Activated CD8-positive, alpha-beta T cell treated with anti-CD3 and anti-CD28 coated beads for 36 hours (primary cell): ENCODE results near the gene EXOC1. TPM values are rescaled to one million over a fixed set of nuclear protein-coding genes. Genes with fewer than 3 reads are reported as not detected.
A peak's percentile ranks its signal among the peaks of the same experiment; 100 is the strongest.

Experiments
- ATAC-seq: fragments of 200-7000 bp; cut with Tn5 transposase; one replicate; pipeline ENCODE4 v1.10.0; 2021; ENCODE audit warnings: mild to moderate bottlenecking, moderate library complexity
- CTCF ChIA-PET: fragments of 350-600 bp; sonication (Branson Sonifier 250); formaldehyde crosslinking; loops from one replicate; lab custom pipeline; 2021; ENCODE audit warnings: antibody characterized with exemption; lab: Charles Lee
- POLR2A ChIA-PET: fragments of 350-600 bp; sonication (Branson Sonifier 250); formaldehyde crosslinking; loops from one replicate; lab custom pipeline; 2021; ENCODE audit warnings: antibody characterized with exemption; lab: Charles Lee
- DNase-seq: peaks from one replicate; pipeline ENCODE4 v3.0.0-alpha.2; 2020
- H3K27ac Mint-ChIP-seq: one replicate; pipeline ENCODE4 v1.8.0; 2021; ENCODE audit warnings: mild to moderate bottlenecking, mixed read lengths
- H3K27me3 Mint-ChIP-seq: one replicate; pipeline ENCODE4 v1.8.0; 2021; ENCODE audit warnings: mixed read lengths
- H3K36me3 Mint-ChIP-seq: one replicate; pipeline ENCODE4 v1.8.0; 2021; ENCODE audit warnings: low read depth, mixed read lengths
- H3K4me1 Mint-ChIP-seq: one replicate; pipeline ENCODE4 v1.8.0; 2021; ENCODE audit warnings: low read depth, mixed read lengths
- H3K4me3 Mint-ChIP-seq: one replicate; pipeline ENCODE4 v1.8.0; 2021; ENCODE audit warnings: mild to moderate bottlenecking, moderate library complexity, mixed read lengths
- H3K9me3 Mint-ChIP-seq: one replicate; pipeline ENCODE4 v1.8.0; 2021; ENCODE audit warnings: mixed read lengths
- intact Hi-C: fragments of 100-400 bp; cut with micrococcal nuclease; formaldehyde crosslinking; loops from one replicate; pipeline ENCODE4 v1.10.0; 2022
- total RNA-seq, 2 experiments: library from RNA; stranded (reverse); gene quantifications; one replicate each; pipeline ENCODE4 v1.2.3, GENCODE V29; 2021
- TF ChIP-seq, protein P1 (sequence below): fragments of 200-600 bp; IDR thresholded peaks from one replicate; pipeline ENCODE4 v1.8.0; 2022; ENCODE audit warnings: antibody characterized with exemption, mild to moderate bottlenecking

EXOC1 gene
- total RNA-seq, result 10 to 100 TPM; 19.1 to 20.5 TPM

DNA sequence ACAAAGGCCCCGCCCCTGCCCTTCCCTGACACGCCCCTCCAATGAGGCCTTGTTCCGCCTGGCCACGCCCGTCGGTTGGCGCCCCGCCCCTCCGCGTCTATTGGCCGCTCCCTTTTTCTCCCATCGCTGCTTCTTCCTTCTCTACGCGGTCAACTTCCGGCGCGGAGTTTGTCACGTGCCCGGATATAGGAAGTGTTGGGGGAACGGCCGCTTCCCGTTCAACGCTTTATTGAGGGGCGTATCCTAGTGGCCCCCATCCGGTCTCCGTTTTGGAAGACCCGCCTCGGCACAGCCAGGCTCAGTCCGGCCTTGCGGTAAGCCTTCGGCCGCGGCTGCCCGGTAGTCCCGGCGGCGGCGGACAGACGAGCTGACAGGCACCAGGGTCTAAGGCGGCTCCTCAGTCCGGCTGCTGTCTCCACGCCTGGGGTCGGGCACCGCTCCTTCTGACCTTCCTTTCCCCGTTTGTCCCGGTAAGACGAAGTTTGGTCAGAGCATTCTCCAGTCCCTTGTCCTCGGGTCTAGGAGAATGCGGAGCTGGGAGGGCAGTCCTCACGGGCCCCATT lies at the start of gene EXOC1:
TSS of gene EXOC1 (plus strand) at position 165 of the 563 bp plus-strand sequence. CDS start 4,676 bp downstream, outside the sequence.
- Mint-ChIP-seq H3K36me3 (peaks cover 13% of the 10 kb centered on the region), H3K4me3 (peak within 1 kb of the TSS; percentile 2), H3K27me3 (no peaks in the 10 kb centered on the region), H3K27ac (peak within 1 kb of the TSS; percentile 88), H3K9me3 (no peaks in the 10 kb centered on the region), H3K4me1 (peaks cover 35% of the 10 kb centered on the region)
- ChIA-PET POLR2A (interaction anchor here (1.0 to 2.0 kb wide), 3 partner anchors 10 to 95 kb away, joined by 3 to 6 read pairs (median 3); partner anchors contain the start of gene CEP135), CTCF (interaction anchor here (1.0 to 1.3 kb wide), 3 partner anchors 13 to 95 kb away, joined by 3 to 6 read pairs (median 5); partner anchors contain the start of gene CEP135)
- TF ChIP-seq, protein P1, sequence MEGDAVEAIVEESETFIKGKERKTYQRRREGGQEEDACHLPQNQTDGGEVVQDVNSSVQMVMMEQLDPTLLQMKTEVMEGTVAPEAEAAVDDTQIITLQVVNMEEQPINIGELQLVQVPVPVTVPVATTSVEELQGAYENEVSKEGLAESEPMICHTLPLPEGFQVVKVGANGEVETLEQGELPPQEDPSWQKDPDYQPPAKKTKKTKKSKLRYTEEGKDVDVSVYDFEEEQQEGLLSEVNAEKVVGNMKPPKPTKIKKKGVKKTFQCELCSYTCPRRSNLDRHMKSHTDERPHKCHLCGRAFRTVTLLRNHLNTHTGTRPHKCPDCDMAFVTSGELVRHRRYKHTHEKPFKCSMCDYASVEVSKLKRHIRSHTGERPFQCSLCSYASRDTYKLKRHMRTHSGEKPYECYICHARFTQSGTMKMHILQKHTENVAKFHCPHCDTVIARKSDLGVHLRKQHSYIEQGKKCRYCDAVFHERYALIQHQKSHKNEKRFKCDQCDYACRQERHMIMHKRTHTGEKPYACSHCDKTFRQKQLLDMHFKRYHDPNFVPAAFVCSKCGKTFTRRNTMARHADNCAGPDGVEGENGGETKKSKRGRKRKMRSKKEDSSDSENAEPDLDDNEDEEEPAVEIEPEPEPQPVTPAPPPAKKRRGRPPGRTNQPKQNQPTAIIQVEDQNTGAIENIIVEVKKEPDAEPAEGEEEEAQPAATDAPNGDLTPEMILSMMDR, result no peak
- intact Hi-C loops, result no loop called here
- DNase-seq (peak; percentile 99), ATAC-seq (peak; percentile 96)

DNA sequence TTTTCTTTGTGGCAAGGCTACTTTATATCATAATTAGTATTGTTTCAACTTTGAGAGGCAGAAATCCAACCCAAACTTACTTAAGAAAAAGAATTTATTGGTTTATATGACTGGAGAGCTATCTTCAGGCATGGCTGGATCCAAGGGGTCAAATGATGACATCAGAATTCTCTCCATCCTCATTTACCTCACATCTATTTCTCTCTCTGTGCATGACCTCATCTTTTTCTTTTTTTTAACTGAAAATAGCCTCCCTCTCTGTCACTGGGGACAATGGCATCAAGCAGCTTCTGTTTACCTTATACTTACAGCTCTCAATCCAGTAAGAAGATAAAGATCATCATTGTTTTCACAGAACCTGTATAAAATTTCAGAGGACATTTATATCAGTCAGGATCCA lies 45.9 kb upstream of the EXOC1 start:
- Mint-ChIP-seq H3K4me1 (no peaks in the 10 kb centered on the region), H3K4me3 (no peak overlapping the region), H3K9me3 (no peaks in the 10 kb centered on the region), H3K27me3 (peaks cover 1% of the 10 kb centered on the region), H3K27ac (no peak overlapping the region), H3K36me3 (no peaks in the 10 kb centered on the region)
- intact Hi-C loops, result no loop called here
- DNase-seq (no peak), ATAC-seq (no peak)
- ChIA-PET POLR2A (interaction anchor here (1.0 kb wide), 1 partner anchor 44 kb away, joined by 3 read pairs; no protein-coding TSS in a partner anchor), CTCF (interaction anchor here (1.3 kb wide), 1 partner anchor 12 kb away, joined by 3 read pairs; no protein-coding TSS in a partner anchor)
- TF ChIP-seq, protein P1, result no peak

DNA sequence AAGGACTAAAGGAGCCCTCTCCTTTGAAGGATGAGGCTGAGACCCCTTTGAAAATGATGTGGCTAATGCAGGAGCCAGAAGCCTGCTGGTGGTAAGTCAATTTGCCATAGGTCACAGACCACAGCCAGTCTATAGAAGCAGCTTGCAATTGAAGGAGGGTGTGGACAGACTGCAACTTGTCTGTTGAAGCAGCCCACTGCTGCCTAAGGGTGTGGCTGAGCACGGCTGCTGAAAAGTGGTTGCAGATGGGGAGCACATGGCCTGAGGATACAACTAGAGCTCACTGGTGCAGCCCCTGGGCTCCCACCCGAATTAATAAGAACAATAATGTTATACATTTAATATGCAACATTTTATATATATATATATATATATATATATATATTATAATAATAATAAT lies 45.3 kb upstream of the EXOC1 start:
- intact Hi-C loops, result no loop called here
- DNase-seq (no peak), ATAC-seq (no peak)
- no peaks in the 10 kb centered on the region for H3K4me1 Mint-ChIP-seq
- H3K9me3 Mint-ChIP-seq, result no peaks in the 10 kb centered on the region
- peaks cover 1% of the 10 kb centered on the region for H3K27me3 Mint-ChIP-seq
- no peak overlapping the region for H3K4me3 Mint-ChIP-seq
- POLR2A ChIA-PET, result interaction anchor here (1.0 kb wide), 1 partner anchor 44 kb away, joined by 3 read pairs; no protein-coding TSS in a partner anchor
- CTCF ChIA-PET, result interaction anchor here (1.3 kb wide), 1 partner anchor 12 kb away, joined by 3 read pairs; no protein-coding TSS in a partner anchor
- no peak overlapping the region for H3K27ac Mint-ChIP-seq
- H3K36me3 Mint-ChIP-seq, result no peaks in the 10 kb centered on the region
- TF ChIP-seq, protein P1, result no peak

- H3K27ac Mint-ChIP-seq, result no peak overlapping the region
- peaks cover 1% of the 10 kb centered on the region for H3K27me3 Mint-ChIP-seq
- no peak overlapping the region for H3K4me3 Mint-ChIP-seq
- ChIA-PET POLR2A (interaction anchor here (1.0 kb wide), 1 partner anchor 43 kb away, joined by 3 read pairs; no protein-coding TSS in a partner anchor), CTCF (interaction anchor here (1.3 kb wide), 1 partner anchor 13 kb away, joined by 3 read pairs; no protein-coding TSS in a partner anchor)
- H3K36me3 Mint-ChIP-seq, result no peaks in the 10 kb centered on the region
- intact Hi-C loops, result no loop called here
- TF ChIP-seq, protein P1, result no peak
- H3K4me1 Mint-ChIP-seq, result no peaks in the 10 kb centered on the region
- DNase-seq (no peak), ATAC-seq (no peak)
- H3K9me3 Mint-ChIP-seq, result no peaks in the 10 kb centered on the region
These were observed 44.8 kb upstream of the EXOC1 start for GRCh38 chr4:55808632-55809031.

DNA sequence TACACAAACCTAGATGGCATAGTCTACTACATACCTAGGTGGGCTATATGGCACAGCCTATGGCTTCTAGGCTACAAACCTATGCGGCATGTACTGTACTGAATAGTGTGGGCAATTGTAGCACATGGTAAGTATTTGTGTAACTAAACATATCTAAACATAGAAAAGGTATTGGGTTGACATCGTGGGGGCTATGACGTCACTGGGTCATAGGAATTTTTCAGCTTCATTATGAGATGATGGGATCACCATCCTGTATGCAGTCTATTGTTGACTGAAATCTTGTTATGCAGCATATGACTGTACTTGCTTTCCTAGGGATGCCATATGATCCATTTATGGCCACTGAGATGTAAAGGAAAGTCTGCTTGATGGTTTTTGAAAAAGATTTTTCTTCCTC lies 35.8 kb upstream of the EXOC1 start:
- Mint-ChIP-seq H3K9me3 (no peaks in the 10 kb centered on the region), H3K36me3 (no peaks in the 10 kb centered on the region), H3K27ac (no peak overlapping the region), H3K4me3 (no peak overlapping the region), H3K4me1 (peaks cover 7% of the 10 kb centered on the region), H3K27me3 (peaks cover 22% of the 10 kb centered on the region)
- POLR2A ChIA-PET, result no interaction called here
- intact Hi-C loops, result no loop called here
- no peak for ATAC-seq
- TF ChIP-seq, protein P1, result no peak
- CTCF ChIA-PET, result no interaction called here
- DNase-seq, result no peak
